IMR-90 (cell line): Measurements from ENCODE around the gene SCNM1. TPM values are rescaled to one million over a fixed set of nuclear protein-coding genes. Genes with fewer than 3 reads are reported as not detected.
A peak's percentile ranks its signal among the peaks of the same experiment; 100 is the strongest.

ENCODE experiments used
- ATAC-seq: fragments of 200-7000 bp; cut with Tn5 transposase; 2 replicates; pipeline ENCODE4 v1.9.1; 2020; ENCODE audit warnings: low read depth, mild to moderate bottlenecking, moderate library complexity
- BruUV-seq: library from RNA; stranded (reverse); fragments of 400-500 nt; replicated peaks from 2 replicates; lab custom pipeline; 2021; lab: Mats Ljungman, UMichigan
- CTCF ChIA-PET: fragments of 300-600 bp; formaldehyde crosslinking; extraction: SDS; loops from one replicate; lab custom pipeline; 2021; ENCODE audit warnings: antibody characterized with exemption; lab: Yijun Ruan, JAX
- POLR2A ChIA-PET: fragments of 300-600 bp; sonication (Branson Sonifier 250); formaldehyde crosslinking; loops from one replicate; lab custom pipeline; 2022; ENCODE audit warnings: antibody characterized with exemption; ENCODE audit not compliant: unreplicated experiment; lab: Charles Lee
- DNase-seq: peaks from one replicate; pipeline ENCODE4 v3.0.0; 2013
- H2AFZ ChIP-seq: replicated peaks from 2 replicates; pipeline ENCODE3; 2013; ENCODE audit warnings: low read length, mild to moderate bottlenecking; ENCODE audit not compliant: poor library complexity
- H2AK5ac ChIP-seq: 2 replicates; pipeline ENCODE4 v1.6.1; 2013; ENCODE audit warnings: low read depth, low read length, inconsistent platforms
- H2AK9ac ChIP-seq: replicated peaks from 2 replicates; pipeline ENCODE3; 2013; ENCODE audit warnings: mild to moderate bottlenecking, low read depth, low read length, moderate library complexity; ENCODE audit not compliant: poor library complexity
- H2BK120ac ChIP-seq: 2 replicates; pipeline ENCODE4 v1.6.1; 2013; ENCODE audit warnings: low read depth, low read length, inconsistent platforms
- H2BK15ac ChIP-seq: 3 replicates; pipeline ENCODE4 v1.6.1; 2013; ENCODE audit warnings: low read depth, low read length, inconsistent platforms
- H2BK20ac ChIP-seq: 2 replicates; pipeline ENCODE4 v1.6.1; 2013; ENCODE audit warnings: low read depth, mild to moderate bottlenecking, inconsistent platforms, low read length, moderate library complexity
- H2BK5ac ChIP-seq: 2 replicates; pipeline ENCODE4 v1.6.1; 2013; ENCODE audit warnings: mild to moderate bottlenecking, low read depth, low read length, inconsistent platforms; ENCODE audit not compliant: poor library complexity, severe bottlenecking
- H3K14ac ChIP-seq: replicated peaks from 2 replicates; pipeline ENCODE4 v1.6.1; 2013; ENCODE audit warnings: low read depth, low read length, inconsistent platforms
- H3K18ac ChIP-seq: 2 replicates; pipeline ENCODE4 v1.6.1; 2013; ENCODE audit warnings: low read depth, low read length, control low read depth
- H3K23ac ChIP-seq: 2 replicates; pipeline ENCODE4 v1.6.1; 2013; ENCODE audit warnings: low read depth, low read length, inconsistent platforms
- H3K27ac ChIP-seq: 2 replicates; pipeline ENCODE4 v1.5.1; 2013; ENCODE audit warnings: mild to moderate bottlenecking, control low read depth, low read length; ENCODE audit not compliant: insufficient read depth
- H3K27me3 ChIP-seq: 2 replicates; pipeline ENCODE4 v1.6.1; 2013; ENCODE audit warnings: low read length; ENCODE audit not compliant: control insufficient read depth, insufficient read depth
- H3K36me3 ChIP-seq: 2 replicates; pipeline ENCODE4 v1.6.1; 2013; ENCODE audit warnings: low read length, mixed read lengths; ENCODE audit not compliant: control insufficient read depth, insufficient read depth
- H3K4ac ChIP-seq: 2 replicates; pipeline ENCODE4 v1.6.1; 2013; ENCODE audit warnings: low read depth, low read length, inconsistent platforms
- H3K4me1 ChIP-seq: 2 replicates; pipeline ENCODE4 v1.6.1; 2013; ENCODE audit warnings: low read length, mixed read lengths; ENCODE audit not compliant: control insufficient read depth, insufficient read depth
- H3K4me2 ChIP-seq: 2 replicates; pipeline ENCODE4 v1.6.1; 2013; ENCODE audit warnings: low read depth, mild to moderate bottlenecking, control low read depth, low read length, moderate library complexity
- H3K4me3 ChIP-seq: 2 replicates; pipeline ENCODE4 v1.5.1; 2013; ENCODE audit warnings: low read depth, mild to moderate bottlenecking, control low read depth, low read length, moderate library complexity; ENCODE audit not compliant: insufficient read depth
- H3K56ac ChIP-seq: 2 replicates; pipeline ENCODE4 v1.6.1; 2013; ENCODE audit warnings: low read length, inconsistent platforms; ENCODE audit not compliant: insufficient read depth; ENCODE audit errors: extremely low read depth
- H3K79me1 ChIP-seq, 2 experiments: 2 replicates each; pipeline ENCODE4 v1.6.1; 2013; ENCODE audit warnings: low read length in 2 of 2, inconsistent platforms in 1 of 2, low read depth in 1 of 2
- H3K9ac ChIP-seq: 2 replicates; pipeline ENCODE4 v1.6.1; 2013; ENCODE audit warnings: low read depth, low read length, control low read depth
- H3K9me1 ChIP-seq: 2 replicates; pipeline ENCODE4 v1.6.1; 2013; ENCODE audit warnings: low read length, inconsistent platforms; ENCODE audit not compliant: insufficient read depth
- H3K9me3 ChIP-seq: 2 replicates; pipeline ENCODE4 v1.6.1; 2013; ENCODE audit warnings: low read length; ENCODE audit not compliant: control insufficient read depth, insufficient read depth
- H4K20me1 ChIP-seq: 2 replicates; pipeline ENCODE4 v1.6.1; 2013; ENCODE audit warnings: low read length, inconsistent platforms; ENCODE audit not compliant: insufficient read depth
- H4K5ac ChIP-seq: 2 replicates; pipeline ENCODE4 v1.6.1; 2013; ENCODE audit warnings: mild to moderate bottlenecking, low read depth, low read length, control low read depth
- H4K8ac ChIP-seq, 2 experiments: 2 replicates each; pipeline ENCODE4 v1.6.1; 2013; ENCODE audit warnings: low read depth in 2 of 2, low read length in 2 of 2, control low read depth in 1 of 2, inconsistent platforms in 1 of 2
- H4K91ac ChIP-seq: 2 replicates; pipeline ENCODE4 v1.6.1; 2013; ENCODE audit warnings: low read depth, low read length, inconsistent platforms; ENCODE audit not compliant: insufficient read depth
- ELK1 ChIP-seq: fragments of 150-350 bp; IDR thresholded peaks from 2 replicates; pipeline ENCODE4 v1.6.1; 2016; ENCODE audit warnings: low read depth, mild to moderate bottlenecking, low read length, moderate library complexity, borderline replicate concordance
- FOS ChIP-seq: fragments of 150-350 bp; IDR thresholded peaks from 2 replicates; pipeline ENCODE4 v1.6.1; 2016; ENCODE audit warnings: low read depth, low read length
- POLR2A ChIP-seq: IDR thresholded peaks from 2 replicates; pipeline ENCODE4 v1.6.1; 2012; ENCODE audit warnings: mild to moderate bottlenecking, low read depth, low read length
- WGBS, 2 experiments: methylation state at CpG; one replicate each; pipeline versions ENCODE4 v1.1.5 to v1.1.7; 2013; ENCODE audit warnings: missing lambda C conversion rate in 2 of 2; ENCODE audit not compliant: insufficient read length in 1 of 2; ENCODE audit errors: extremely low coverage in 2 of 2; 5-methylcytosine and 5-hydroxymethylcytosine counted together
- dilution Hi-C: fragments of 300-500 bp; cut with HindIII; formaldehyde crosslinking; loops from one replicate; pipeline ENCODE4 v1.14.3; 2018; ENCODE audit warnings: low sequenced_read_pairs; ENCODE audit not compliant: unreplicated experiment
- in situ Hi-C: fragments of 300-500 bp; cut with MboI; formaldehyde crosslinking; loops from 3 replicates; pipeline ENCODE4 v1.14.3; 2019; ENCODE audit warnings: low sequenced_read_pairs, inconsistent platforms, mixed read lengths
- intact Hi-C: fragments of 100-400 bp; cut with micrococcal nuclease; formaldehyde crosslinking; loops from 2 replicates; pipeline ENCODE4 v1.10.0; 2022
- polyA plus RNA-seq, 3 experiments: library from polyadenylated mRNA; depleted of rRNA; stranded (reverse); fragments of >200 nt; gene quantifications; 2 replicates each; pipeline ENCODE4 v1.2.3, GENCODE V29; 2012; ENCODE audit warnings: low replicate concordance in 1 of 3
- total RNA-seq: library from RNA; depleted of rRNA; stranded (reverse); fragments of >200 nt; gene quantifications from 2 replicates; pipeline ENCODE4 v1.2.3, GENCODE V29; 2012

Gene SCNM1
- total and polyA plus RNA-seq, 2 of the 4 experiments (the other 2 are of a cell fraction): 27.4 to 33.2 TPM

- H3K4me1 ChIP-seq: no peaks in the 10 kb centered on the region
- no peak overlapping the region for H3K56ac ChIP-seq
- no peak overlapping the region for H3K4ac ChIP-seq
- no peak overlapping the region for H3K4me3 ChIP-seq
- H3K4me2 ChIP-seq: no peak overlapping the region
- peaks cover 4% of the 10 kb centered on the region; the same call in 1 of the 2 replicates for H3K36me3 ChIP-seq
- peak overlapping the region; percentile 80 for H2AFZ ChIP-seq
- H3K14ac ChIP-seq: no peak overlapping the region
- DNase-seq (peak; percentile 32), ATAC-seq (peak; percentile 64)
- no peak overlapping the region for H3K23ac ChIP-seq
- H4K20me1 ChIP-seq: no peaks in the 10 kb centered on the region
- H3K9me3 ChIP-seq: no peaks in the 10 kb centered on the region
- H2AK9ac ChIP-seq: no peak overlapping the region
- in situ Hi-C loops: no loop called here
- H2BK5ac ChIP-seq: no peak overlapping the region
- H2BK20ac ChIP-seq: no peak overlapping the region
- H2BK15ac ChIP-seq: no peak overlapping the region
- H3K9me1 ChIP-seq: no peaks in the 10 kb centered on the region
- H3K9ac ChIP-seq: no peak overlapping the region
- no peak overlapping the region for H3K18ac ChIP-seq
- H4K5ac ChIP-seq: no peak overlapping the region
- H2BK120ac ChIP-seq: no peak overlapping the region
- no peaks in the 10 kb centered on the region for H3K79me1 ChIP-seq
- H3K27me3 ChIP-seq: peaks cover 9% of the 10 kb centered on the region
- H4K91ac ChIP-seq: no peak overlapping the region
- dilution Hi-C loops: no loop called here
- no peak overlapping the region for H2AK5ac ChIP-seq
- no peak overlapping the region for H3K27ac ChIP-seq
- intact Hi-C loops: no loop called here
- CTCF ChIA-PET: interaction anchor here (0.5 to 0.6 kb wide), 2 partner anchors 20 to 92 kb away, joined by 3 to 4 read pairs; no protein-coding TSS in a partner anchor
- POLR2A ChIA-PET: interaction anchor here (0.6 kb wide), 1 partner anchor 268 kb away, joined by 5 read pairs; no protein-coding TSS in a partner anchor
- no TSS peak for BruUV-seq
- WGBS, 2 experiments: 31% methylated on average over 39 of the region's 45 CpGs; no CpG with 5 or more reads in 1 of the 2 experiments
- TF ChIP-seq POLR2A (no peak), ELK1 (no peak), FOS (no peak)
- H4K8ac ChIP-seq: no peak overlapping the region
Measured at GRCh38 chr1:151130987-151131586, 34.9 kb upstream of the SCNM1 start.
